ENCODE data around the gene CCNQ. TPM values are rescaled to one million over a fixed set of nuclear protein-coding genes. Genes with fewer than 3 reads are reported as not detected.

CCNQ gene
- total and polyA plus RNA-seq, 2 donors (not counting 3 experiments of a cell fraction or from before 2014, with no cell fraction given): 21.3 to 37.0 TPM

GRCh38 chrX:153592966-153593688 lies 5.8 kb downstream of the CCNQ start:
- FAIRE-seq: no peak
- no TSS peak for BruUV-seq (replicated peaks)
- H3K9me1 ChIP-seq (replicated peaks; ENCODE audit: control insufficient read depth, extremely low read depth, insufficient read depth, low read length): no peaks in the 10 kb centered on the region
- peaks cover 3 to 14% of the 10 kb centered on the region in 2 experiments for H3K36me3 ChIP-seq (ENCODE audit: control insufficient read depth in 2 of 2, extremely low read depth in 1 of 2, insufficient read depth in 2 of 2, low read length in 2 of 2)
- intact Hi-C loops (cut with micrococcal nuclease): no loop called here
- dilution Hi-C loops (cut with MboI; ENCODE audit: extremely low pct_ligation_motif_present, low sequenced_read_pairs): no loop called here
- H3K9ac ChIP-seq (replicated peaks; ENCODE audit: extremely low read depth, insufficient read depth, low read length): no peak overlapping the region
- H4K20me1 ChIP-seq (replicated peaks; ENCODE audit: control insufficient read depth, extremely low read depth, insufficient read depth, low read length): no peaks in the 10 kb centered on the region
- H3K4me1 ChIP-seq (ENCODE audit: control insufficient read depth, extremely low read depth, insufficient read depth, low read length): no peaks in the 10 kb centered on the region
- POLR2A ChIA-PET: interaction anchor here (0.5 kb wide), 1 partner anchor 91 kb away, joined by 3 read pairs; no protein-coding TSS in a partner anchor
- CTCF ChIA-PET: no interaction called here
- no peak overlapping the region for H3K4me2 ChIP-seq (ENCODE audit: insufficient read depth, low read length)
- H3K27me3 ChIP-seq (ENCODE audit: control insufficient read depth in 2 of 2, insufficient read depth in 2 of 2, low read length in 2 of 2): no peaks in the 10 kb centered on the region
- H2AFZ ChIP-seq (ENCODE audit: low read depth, low read length): no peak overlapping the region
- peaks cover 8% of the 10 kb centered on the region for H3K79me2 ChIP-seq (ENCODE audit: control insufficient read depth, insufficient read depth, low read length)
- TF ChIP-seq EZH2 (IDR thresholded peaks at IDR 0.05; ENCODE audit: borderline replicate concordance, low read depth, low read length, severe bottlenecking) (no peak), POLR2AphosphoS5 (IDR thresholded peaks at IDR 0.05; ENCODE audit: insufficient read depth, low read depth, low read length) (no peak), FOS (IDR thresholded peaks at IDR 0.05; ENCODE audit: borderline replicate concordance, insufficient read depth, low read length) (no peak), POLR2A (IDR thresholded peaks at IDR 0.05; ENCODE audit: low read depth, low read length) (no peak), CTCF (IDR thresholded peaks at IDR 0.05; ENCODE audit: extremely low read depth in 1 of 2, insufficient read depth in 1 of 2, low read depth in 1 of 2, low read length in 2 of 2) (no peak), MYC (IDR thresholded peaks at IDR 0.05; ENCODE audit: low read depth, low read length) (no peak), JUN (IDR thresholded peaks at IDR 0.05; ENCODE audit: borderline replicate concordance, insufficient read depth, insufficient read length, low read depth) (no peak), GATA2 (IDR thresholded peaks at IDR 0.05; ENCODE audit: insufficient read depth, insufficient read length, low read depth, low read length) (no peak)
- TF ChIP-seq, protein P1, sequence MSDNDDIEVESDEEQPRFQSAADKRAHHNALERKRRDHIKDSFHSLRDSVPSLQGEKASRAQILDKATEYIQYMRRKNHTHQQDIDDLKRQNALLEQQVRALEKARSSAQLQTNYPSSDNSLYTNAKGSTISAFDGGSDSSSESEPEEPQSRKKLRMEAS (IDR thresholded peaks at IDR 0.05; ENCODE audit: insufficient read depth, insufficient read length): no peak
- H3K9me3 ChIP-seq (replicated peaks; ENCODE audit: control insufficient read depth, insufficient read depth, low read length): no peaks in the 10 kb centered on the region
- H3K27ac ChIP-seq (ENCODE audit: insufficient read depth, low read depth, low read length): no peak overlapping the region
- no peak for DNase-seq (ENCODE audit: low read depth, low spot score)
- H3K4me3 ChIP-seq (replicated peaks in 1 of 3; ENCODE audit: insufficient read depth in 1 of 3, low read depth in 1 of 3, low read length in 3 of 3): no peak overlapping the region
